HCT116 (cell line): ENCODE results near the gene C11orf54. TPM values are rescaled to one million over a fixed set of nuclear protein-coding genes. Genes with fewer than 3 reads are reported as not detected.

Experiments
- ATAC-seq: fragments of 200-7000 bp; cut with Tn5 transposase; 2 replicates; pipeline ENCODE4 v1.9.1; 2020; ENCODE audit warnings: mild to moderate bottlenecking, moderate library complexity
- BruUV-seq: library from RNA; stranded (reverse); fragments of 400-500 nt; replicated peaks from 2 replicates; lab custom pipeline; 2021; lab: Mats Ljungman, UMichigan
- CTCF ChIA-PET: fragments of 300-600 bp; sonication (Branson Sonifier 250); formaldehyde crosslinking; loops from one replicate; lab custom pipeline; 2021; ENCODE audit warnings: antibody characterized with exemption; lab: Charles Lee
- POLR2A ChIA-PET: fragments of 300-600, 350-600 bp; sonication (Branson Sonifier 250); formaldehyde crosslinking; loops from one replicate; lab custom pipeline; 2021; ENCODE audit warnings: antibody characterized with exemption; lab: Charles Lee
- RAD21 ChIA-PET, 2 experiments: fragments of 300-600 bp; sonication (Branson Sonifier 250); formaldehyde crosslinking; loops; one replicate each; lab custom pipeline; 2023; ENCODE audit warnings: low total read pairs in 2 of 2; ENCODE audit not compliant: uncharacterized antibody in 2 of 2, unreplicated experiment in 2 of 2, low non-redundant PET in 1 of 2; lab: Charles Lee
- DNase-seq: peaks from one replicate; pipeline ENCODE4 v3.0.0-alpha.2; 2010; ENCODE audit warnings: low read depth, low spot score
- H2AFZ ChIP-seq: fragments of 200-600 bp; shearing (Covaris generic), sonication (generic); 2 replicates; pipeline ENCODE4 v1.6.1; 2017; ENCODE audit warnings: low read depth, mixed run types, mixed read lengths, antibody characterized with exemption, low read length; ENCODE audit not compliant: poor library complexity, severe bottlenecking
- H3K27ac ChIP-seq: 2 replicates; pipeline ENCODE4 v1.5.1; 2012; ENCODE audit warnings: low read depth, low read length
- H3K27me3 ChIP-seq: fragments of 200-600 bp; sonication (generic); 2 replicates; pipeline ENCODE4 v1.6.1; 2016; ENCODE audit warnings: mixed run types, low read length, mixed read lengths; ENCODE audit not compliant: insufficient read depth
- H3K36me3 ChIP-seq, 2 experiments: fragments of 200-500 bp in 1 of 2; fragments of 200-600 bp in 1 of 2; sonication (Bioruptor generic) in 1 of 2; sonication (generic) in 1 of 2; 2 replicates each; pipeline versions ENCODE4 v1.5.1 to v1.6.1; 2014 to 2016; ENCODE audit warnings: low read length in 2 of 2, inconsistent platforms in 1 of 2, mixed read lengths in 1 of 2, mixed run types in 1 of 2; ENCODE audit not compliant: insufficient read depth in 2 of 2, control insufficient read depth in 1 of 2
- H3K4me1 ChIP-seq, 2 experiments: fragments of 200-600 bp in 1 of 2; sonication (generic) in 1 of 2; 2 replicates each; pipeline versions ENCODE4 v1.5.1 to v1.6.1; 2012 to 2017; ENCODE audit warnings: low read length in 2 of 2, inconsistent platforms in 1 of 2, mild to moderate bottlenecking in 1 of 2, mixed read lengths in 1 of 2, mixed run types in 1 of 2, moderate library complexity in 1 of 2; ENCODE audit not compliant: insufficient read depth in 2 of 2, control insufficient read depth in 1 of 2
- H3K4me2 ChIP-seq: fragments of 200-600 bp; sonication (generic); 2 replicates; pipeline ENCODE4 v1.6.1; 2017; ENCODE audit warnings: mixed run types, low read length, mixed read lengths
- H3K4me3 ChIP-seq, 2 experiments: fragments of 200-600 bp in 1 of 2; sonication (generic) in 1 of 2; replicated peaks in 1 of 2; 2 replicates each; pipeline ENCODE4 v1.5.1; 2011 to 2016; ENCODE audit warnings: low read length in 2 of 2, control low read depth in 1 of 2, low read depth in 1 of 2, mild to moderate bottlenecking in 1 of 2, mixed read lengths in 1 of 2, mixed run types in 1 of 2
- H3K79me2 ChIP-seq: fragments of 200-600 bp; sonication (generic); 2 replicates; pipeline ENCODE4 v1.6.1; 2017; ENCODE audit warnings: mild to moderate bottlenecking, mixed run types, low read length, moderate library complexity, mixed read lengths; ENCODE audit not compliant: insufficient read depth
- H3K9ac ChIP-seq: fragments of 200-600 bp; sonication (generic); 2 replicates; pipeline ENCODE4 v1.6.1; 2016; ENCODE audit warnings: low read length, mixed read lengths
- H3K9me2 ChIP-seq: fragments of 200-600 bp; sonication (generic), shearing (Covaris generic); 2 replicates; pipeline ENCODE4 v1.6.1; 2017; ENCODE audit warnings: mixed run types, mild to moderate bottlenecking, moderate library complexity; ENCODE audit not compliant: insufficient read depth
- H3K9me3 ChIP-seq, 2 experiments: fragments of 200-500 bp in 1 of 2; fragments of 200-600 bp in 1 of 2; sonication (Bioruptor generic) in 1 of 2; sonication (generic) in 1 of 2; 2 replicates each; pipeline ENCODE4 v1.6.1; 2014 to 2017; ENCODE audit warnings: low read length in 2 of 2, mixed read lengths in 2 of 2, inconsistent platforms in 1 of 2, low read depth in 1 of 2, mild to moderate bottlenecking in 1 of 2, mixed run types in 1 of 2, moderate library complexity in 1 of 2; ENCODE audit not compliant: control insufficient read depth in 1 of 2, insufficient read depth in 1 of 2
- H4K20me1 ChIP-seq: fragments of 200-600 bp; sonication (generic), shearing (Covaris generic); 2 replicates; pipeline ENCODE4 v1.6.1; 2017; ENCODE audit warnings: mixed run types, mild to moderate bottlenecking, moderate library complexity; ENCODE audit not compliant: insufficient read depth
- CBX3 ChIP-seq: IDR thresholded peaks from 2 replicates; pipeline ENCODE4 v1.6.1; 2012; ENCODE audit warnings: low read depth
- CEBPB ChIP-seq: IDR thresholded peaks from 2 replicates; pipeline ENCODE4 v1.6.1; 2012; ENCODE audit warnings: low read depth
- EGR1 ChIP-seq: IDR thresholded peaks from 2 replicates; pipeline ENCODE4 v1.6.1; 2012; ENCODE audit warnings: low read depth
- ELF1 ChIP-seq: IDR thresholded peaks from 2 replicates; pipeline ENCODE4 v1.6.1; 2012; ENCODE audit warnings: low read depth, borderline replicate concordance
- EZH2 ChIP-seq: fragments of 200-600 bp; sonication (generic); IDR thresholded peaks from 2 replicates; pipeline ENCODE4 v1.6.1; 2017; ENCODE audit warnings: antibody characterized with exemption, mixed run types
- FOSL1 ChIP-seq: IDR thresholded peaks from 2 replicates; pipeline ENCODE4 v1.6.1; 2012; ENCODE audit warnings: low read depth
- JUND ChIP-seq: IDR thresholded peaks from 2 replicates; pipeline ENCODE4 v1.6.1; 2012
- POLR2A ChIP-seq: IDR thresholded peaks from 2 replicates; pipeline ENCODE4 v1.7.0; 2011; ENCODE audit warnings: borderline replicate concordance; ENCODE audit not compliant: insufficient read depth, insufficient read length; ENCODE audit errors: extremely low read depth
- RAD21 ChIP-seq: IDR thresholded peaks from 2 replicates; pipeline ENCODE4 v1.6.1; 2012; ENCODE audit warnings: low read depth, mild to moderate bottlenecking
- SRF ChIP-seq: IDR thresholded peaks from 2 replicates; pipeline ENCODE4 v1.6.1; 2012; ENCODE audit warnings: low read depth
- YY1 ChIP-seq: IDR thresholded peaks from 2 replicates; pipeline ENCODE4 v1.6.1; 2011; ENCODE audit warnings: low read length, low read depth, moderate library complexity, mild to moderate bottlenecking; ENCODE audit not compliant: insufficient replicate concordance; ENCODE audit errors: extremely low read depth
- ZNF274 ChIP-seq: fragments of 200-500 bp; sonication (Bioruptor generic); IDR thresholded peaks from 2 replicates; pipeline ENCODE4 v1.6.1; 2014; ENCODE audit warnings: mild to moderate bottlenecking, low read depth, low read length, inconsistent platforms
- intact Hi-C: fragments of 100-400 bp; cut with micrococcal nuclease; formaldehyde crosslinking; loops from 2 replicates; pipeline ENCODE4 v1.10.0; 2022
- total RNA-seq: library from RNA; stranded (reverse); gene quantifications from one replicate; pipeline ENCODE4 v1.2.1, GENCODE V29; 2021; ENCODE audit not compliant: unreplicated experiment
- TF ChIP-seq, protein P1 (sequence below): IDR thresholded peaks from 2 replicates; pipeline ENCODE4 v1.6.1; 2011; ENCODE audit warnings: mild to moderate bottlenecking, low read length, moderate library complexity; ENCODE audit not compliant: insufficient replicate concordance; ENCODE audit errors: extremely low read depth
- TF ChIP-seq, protein P2 (sequence below): IDR thresholded peaks from 2 replicates; pipeline ENCODE4 v1.6.1; 2012
- TF ChIP-seq, protein P3 (sequence below): IDR thresholded peaks from 2 replicates; pipeline ENCODE4 v1.6.1; 2012; ENCODE audit warnings: low read depth
- TF ChIP-seq, protein P4 (sequence below), 3 experiments: fragments of 200-600 bp in 1 of 3; sonication (generic) in 1 of 3; IDR thresholded peaks in 2 of 3; conservative IDR thresholded peaks in 1 of 3; 2 replicates each; pipeline ENCODE4 v1.5.1; 2012 to 2017; ENCODE audit warnings: low read depth in 2 of 3, low read length in 2 of 3, antibody characterized with exemption in 1 of 3, borderline replicate concordance in 1 of 3, control low read depth in 1 of 3, mild to moderate bottlenecking in 1 of 3, mixed read lengths in 1 of 3, mixed run types in 1 of 3, moderate library complexity in 1 of 3; ENCODE audit not compliant: insufficient read depth in 1 of 3

C11orf54 gene
- total RNA-seq, 1 experiment from 2014 or later = 26.1 TPM

DNA sequence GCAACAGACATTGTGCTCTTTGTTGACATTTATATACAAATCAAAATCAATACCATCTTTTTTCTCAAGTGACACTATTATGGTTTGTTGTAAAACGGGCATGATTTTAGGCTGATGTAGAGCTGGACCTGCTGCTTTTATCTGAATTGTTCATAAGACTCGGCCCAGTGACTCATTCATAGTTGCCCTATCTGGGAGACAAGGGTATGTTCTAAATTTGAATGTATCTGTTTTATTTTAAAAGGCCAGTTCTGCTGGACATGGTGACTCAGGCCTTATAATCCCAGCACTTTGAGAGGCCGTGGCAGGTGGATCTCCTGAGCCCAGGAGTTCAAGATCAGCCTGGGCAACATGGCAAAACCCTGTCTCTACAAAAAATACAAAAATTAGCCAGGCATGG, 40.6 kb upstream of the C11orf54 start:
- CTCF ChIA-PET = no interaction called here
- H2AFZ ChIP-seq = no peak overlapping the region
- H3K27me3 ChIP-seq = no peaks in the 10 kb centered on the region
- H3K4me3 ChIP-seq = no peak overlapping the region
- ATAC-seq = no peak
- RAD21 ChIA-PET = no interaction called here
- H3K27ac ChIP-seq = no peak overlapping the region
- no peak overlapping the region for H3K4me2 ChIP-seq
- no peak for DNase-seq
- H3K79me2 ChIP-seq = peaks cover 36% of the 10 kb centered on the region
- no TSS peak for BruUV-seq
- TF ChIP-seq CBX3 = no peak
- TF ChIP-seq, protein P1, sequence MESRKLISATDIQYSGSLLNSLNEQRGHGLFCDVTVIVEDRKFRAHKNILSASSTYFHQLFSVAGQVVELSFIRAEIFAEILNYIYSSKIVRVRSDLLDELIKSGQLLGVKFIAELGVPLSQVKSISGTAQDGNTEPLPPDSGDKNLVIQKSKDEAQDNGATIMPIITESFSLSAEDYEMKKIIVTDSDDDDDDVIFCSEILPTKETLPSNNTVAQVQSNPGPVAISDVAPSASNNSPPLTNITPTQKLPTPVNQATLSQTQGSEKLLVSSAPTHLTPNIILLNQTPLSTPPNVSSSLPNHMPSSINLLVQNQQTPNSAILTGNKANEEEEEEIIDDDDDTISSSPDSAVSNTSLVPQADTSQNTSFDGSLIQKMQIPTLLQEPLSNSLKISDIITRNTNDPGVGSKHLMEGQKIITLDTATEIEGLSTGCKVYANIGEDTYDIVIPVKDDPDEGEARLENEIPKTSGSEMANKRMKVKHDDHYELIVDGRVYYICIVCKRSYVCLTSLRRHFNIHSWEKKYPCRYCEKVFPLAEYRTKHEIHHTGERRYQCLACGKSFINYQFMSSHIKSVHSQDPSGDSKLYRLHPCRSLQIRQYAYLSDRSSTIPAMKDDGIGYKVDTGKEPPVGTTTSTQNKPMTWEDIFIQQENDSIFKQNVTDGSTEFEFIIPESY = no peak
- TF ChIP-seq ZNF274 = no peak
- TF ChIP-seq, protein P2, sequence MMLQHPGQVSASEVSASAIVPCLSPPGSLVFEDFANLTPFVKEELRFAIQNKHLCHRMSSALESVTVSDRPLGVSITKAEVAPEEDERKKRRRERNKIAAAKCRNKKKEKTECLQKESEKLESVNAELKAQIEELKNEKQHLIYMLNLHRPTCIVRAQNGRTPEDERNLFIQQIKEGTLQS = no peak
- no peak for TF ChIP-seq EGR1
- TF ChIP-seq FOSL1 = no peak
- TF ChIP-seq CEBPB = no peak
- TF ChIP-seq RAD21 = no peak
- TF ChIP-seq JUND = no peak
- TF ChIP-seq, protein P3, sequence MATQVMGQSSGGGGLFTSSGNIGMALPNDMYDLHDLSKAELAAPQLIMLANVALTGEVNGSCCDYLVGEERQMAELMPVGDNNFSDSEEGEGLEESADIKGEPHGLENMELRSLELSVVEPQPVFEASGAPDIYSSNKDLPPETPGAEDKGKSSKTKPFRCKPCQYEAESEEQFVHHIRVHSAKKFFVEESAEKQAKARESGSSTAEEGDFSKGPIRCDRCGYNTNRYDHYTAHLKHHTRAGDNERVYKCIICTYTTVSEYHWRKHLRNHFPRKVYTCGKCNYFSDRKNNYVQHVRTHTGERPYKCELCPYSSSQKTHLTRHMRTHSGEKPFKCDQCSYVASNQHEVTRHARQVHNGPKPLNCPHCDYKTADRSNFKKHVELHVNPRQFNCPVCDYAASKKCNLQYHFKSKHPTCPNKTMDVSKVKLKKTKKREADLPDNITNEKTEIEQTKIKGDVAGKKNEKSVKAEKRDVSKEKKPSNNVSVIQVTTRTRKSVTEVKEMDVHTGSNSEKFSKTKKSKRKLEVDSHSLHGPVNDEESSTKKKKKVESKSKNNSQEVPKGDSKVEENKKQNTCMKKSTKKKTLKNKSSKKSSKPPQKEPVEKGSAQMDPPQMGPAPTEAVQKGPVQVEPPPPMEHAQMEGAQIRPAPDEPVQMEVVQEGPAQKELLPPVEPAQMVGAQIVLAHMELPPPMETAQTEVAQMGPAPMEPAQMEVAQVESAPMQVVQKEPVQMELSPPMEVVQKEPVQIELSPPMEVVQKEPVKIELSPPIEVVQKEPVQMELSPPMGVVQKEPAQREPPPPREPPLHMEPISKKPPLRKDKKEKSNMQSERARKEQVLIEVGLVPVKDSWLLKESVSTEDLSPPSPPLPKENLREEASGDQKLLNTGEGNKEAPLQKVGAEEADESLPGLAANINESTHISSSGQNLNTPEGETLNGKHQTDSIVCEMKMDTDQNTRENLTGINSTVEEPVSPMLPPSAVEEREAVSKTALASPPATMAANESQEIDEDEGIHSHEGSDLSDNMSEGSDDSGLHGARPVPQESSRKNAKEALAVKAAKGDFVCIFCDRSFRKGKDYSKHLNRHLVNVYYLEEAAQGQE = no peak
- TF ChIP-seq ELF1 = no peak
- TF ChIP-seq POLR2A = no peak
- TF ChIP-seq, protein P4, sequence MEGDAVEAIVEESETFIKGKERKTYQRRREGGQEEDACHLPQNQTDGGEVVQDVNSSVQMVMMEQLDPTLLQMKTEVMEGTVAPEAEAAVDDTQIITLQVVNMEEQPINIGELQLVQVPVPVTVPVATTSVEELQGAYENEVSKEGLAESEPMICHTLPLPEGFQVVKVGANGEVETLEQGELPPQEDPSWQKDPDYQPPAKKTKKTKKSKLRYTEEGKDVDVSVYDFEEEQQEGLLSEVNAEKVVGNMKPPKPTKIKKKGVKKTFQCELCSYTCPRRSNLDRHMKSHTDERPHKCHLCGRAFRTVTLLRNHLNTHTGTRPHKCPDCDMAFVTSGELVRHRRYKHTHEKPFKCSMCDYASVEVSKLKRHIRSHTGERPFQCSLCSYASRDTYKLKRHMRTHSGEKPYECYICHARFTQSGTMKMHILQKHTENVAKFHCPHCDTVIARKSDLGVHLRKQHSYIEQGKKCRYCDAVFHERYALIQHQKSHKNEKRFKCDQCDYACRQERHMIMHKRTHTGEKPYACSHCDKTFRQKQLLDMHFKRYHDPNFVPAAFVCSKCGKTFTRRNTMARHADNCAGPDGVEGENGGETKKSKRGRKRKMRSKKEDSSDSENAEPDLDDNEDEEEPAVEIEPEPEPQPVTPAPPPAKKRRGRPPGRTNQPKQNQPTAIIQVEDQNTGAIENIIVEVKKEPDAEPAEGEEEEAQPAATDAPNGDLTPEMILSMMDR (IDR thresholded peaks at IDR 0.05 in 2 of 3, conservative IDR thresholded peaks at IDR 0.05 in 1 of 3; ENCODE audit: borderline replicate concordance in 1 of 3, insufficient read depth in 1 of 3, low read depth in 2 of 3, low read length in 2 of 3) = no peak
- TF ChIP-seq EZH2 = no peak
- no peak for TF ChIP-seq SRF
- no peak for TF ChIP-seq YY1
- H4K20me1 ChIP-seq = no peaks in the 10 kb centered on the region
- H3K4me1 ChIP-seq = no peaks in the 10 kb centered on the region
- POLR2A ChIA-PET = no interaction called here
- H3K9me2 ChIP-seq = no peaks in the 10 kb centered on the region
- intact Hi-C loops = no loop called here
- peaks cover 56 to 67% of the 10 kb centered on the region in 2 experiments for H3K36me3 ChIP-seq
- H3K9ac ChIP-seq = no peak overlapping the region
- no peaks in the 10 kb centered on the region for H3K9me3 ChIP-seq
